VCaP (cell line): ENCODE measurements around the gene IFT25.

Experiments
- H3K27ac ChIP-seq: fragments of 450-650 bp; 2 replicates; pipeline ENCODE4 v1.5.1; 2017
- TF ChIP-seq, protein P1 (sequence below): fragments of 450-650 bp; conservative IDR thresholded peaks from 2 replicates; pipeline ENCODE4 v1.5.1; 2017; ENCODE audit warnings: mild to moderate bottlenecking, moderate library complexity

Gene IFT25

GRCh38 chr1:53938136-53938830 lies 7.2 kb downstream of the IFT25 start:
- TF ChIP-seq, protein P1, sequence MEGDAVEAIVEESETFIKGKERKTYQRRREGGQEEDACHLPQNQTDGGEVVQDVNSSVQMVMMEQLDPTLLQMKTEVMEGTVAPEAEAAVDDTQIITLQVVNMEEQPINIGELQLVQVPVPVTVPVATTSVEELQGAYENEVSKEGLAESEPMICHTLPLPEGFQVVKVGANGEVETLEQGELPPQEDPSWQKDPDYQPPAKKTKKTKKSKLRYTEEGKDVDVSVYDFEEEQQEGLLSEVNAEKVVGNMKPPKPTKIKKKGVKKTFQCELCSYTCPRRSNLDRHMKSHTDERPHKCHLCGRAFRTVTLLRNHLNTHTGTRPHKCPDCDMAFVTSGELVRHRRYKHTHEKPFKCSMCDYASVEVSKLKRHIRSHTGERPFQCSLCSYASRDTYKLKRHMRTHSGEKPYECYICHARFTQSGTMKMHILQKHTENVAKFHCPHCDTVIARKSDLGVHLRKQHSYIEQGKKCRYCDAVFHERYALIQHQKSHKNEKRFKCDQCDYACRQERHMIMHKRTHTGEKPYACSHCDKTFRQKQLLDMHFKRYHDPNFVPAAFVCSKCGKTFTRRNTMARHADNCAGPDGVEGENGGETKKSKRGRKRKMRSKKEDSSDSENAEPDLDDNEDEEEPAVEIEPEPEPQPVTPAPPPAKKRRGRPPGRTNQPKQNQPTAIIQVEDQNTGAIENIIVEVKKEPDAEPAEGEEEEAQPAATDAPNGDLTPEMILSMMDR: no peak
- no peak overlapping the region for H3K27ac ChIP-seq

GRCh38 chr1:53936430-53936829 lies 9.1 kb downstream of the IFT25 start:
- H3K27ac ChIP-seq: no peak overlapping the region
- TF ChIP-seq, protein P1: no peak

GRCh38 chr1:53934170-53934765 lies 11.2 kb downstream of the IFT25 start:
- no peak overlapping the region for H3K27ac ChIP-seq
- TF ChIP-seq, protein P1: no peak

DNA sequence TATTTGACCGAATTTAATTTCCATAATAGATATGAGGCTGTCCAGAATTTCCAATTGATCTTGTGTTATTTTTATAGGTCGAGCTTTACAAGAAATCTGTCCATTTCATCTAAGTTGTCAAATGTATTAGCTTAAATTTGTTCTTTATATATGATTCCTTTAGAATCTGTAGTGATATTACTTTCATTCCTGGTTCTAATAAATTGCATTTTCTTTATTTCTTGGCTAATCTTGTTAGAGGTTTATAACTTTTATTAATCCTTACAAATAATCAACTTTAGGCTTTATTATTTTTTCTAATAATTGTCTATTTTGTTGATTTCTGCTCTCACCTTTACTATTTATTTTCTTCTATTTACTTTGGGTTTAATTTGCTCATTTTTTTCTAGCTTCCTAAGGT lies 14.0 kb downstream of the IFT25 start:
- H3K27ac ChIP-seq: no peak overlapping the region
- TF ChIP-seq, protein P1: no peak

DNA sequence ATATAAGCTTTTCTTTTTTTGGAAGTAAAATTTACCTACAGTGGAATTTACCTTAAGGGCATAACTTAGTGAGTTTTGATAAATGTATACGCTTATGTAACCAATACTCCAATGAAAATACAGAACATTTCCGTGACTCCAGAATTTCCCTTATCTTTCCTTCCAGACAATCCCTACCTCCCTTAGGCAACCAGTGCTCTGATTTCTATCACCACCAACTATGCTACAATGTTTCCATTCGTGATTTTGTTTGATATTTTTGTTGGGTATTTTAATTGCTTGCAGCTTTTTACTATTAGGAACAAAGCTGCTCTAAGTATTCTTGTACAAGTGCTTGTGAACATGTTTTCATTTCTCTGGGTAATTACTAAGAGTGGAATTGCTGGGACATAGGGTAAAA lies 14.6 kb downstream of the IFT25 start:
- peak overlapping the region; percentile 73; the same call in 1 of the 2 replicates for H3K27ac ChIP-seq
- TF ChIP-seq, protein P1: no peak

DNA sequence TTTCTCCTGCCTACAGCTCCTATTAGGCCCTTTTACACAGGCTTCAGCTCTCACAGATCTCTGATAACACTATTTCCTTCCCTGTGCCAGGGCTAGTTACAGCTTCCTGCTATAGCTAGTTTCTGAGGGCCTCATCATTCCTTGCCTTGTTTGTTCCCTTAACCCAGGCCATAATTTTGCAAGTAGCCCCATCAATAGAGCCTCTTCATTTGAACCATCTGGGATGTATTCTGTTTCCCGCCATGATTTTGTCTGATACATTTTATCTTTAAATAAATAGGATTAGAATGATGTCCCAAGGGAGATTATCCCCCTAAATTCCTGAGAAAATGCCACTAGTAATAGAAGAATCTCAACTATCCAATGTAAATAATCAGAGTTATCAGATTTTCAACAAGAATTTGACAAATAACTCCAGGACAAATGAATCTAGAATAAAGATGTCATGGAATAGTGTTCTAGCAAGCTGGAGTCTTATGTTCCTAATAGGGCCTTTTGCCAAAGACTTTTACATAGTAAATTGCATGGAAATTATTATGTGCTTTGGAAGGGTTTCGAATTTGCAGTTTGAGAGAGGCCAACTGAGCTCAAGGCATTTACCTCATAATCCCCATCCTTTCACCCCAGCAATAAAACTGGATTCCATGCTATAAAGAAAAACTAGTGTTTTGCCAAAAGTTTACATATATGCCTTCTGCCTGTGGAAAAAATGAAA lies 16.1 kb downstream of the IFT25 start:
- peak overlapping the region; percentile 73 for H3K27ac ChIP-seq
- TF ChIP-seq, protein P1: no peak

DNA sequence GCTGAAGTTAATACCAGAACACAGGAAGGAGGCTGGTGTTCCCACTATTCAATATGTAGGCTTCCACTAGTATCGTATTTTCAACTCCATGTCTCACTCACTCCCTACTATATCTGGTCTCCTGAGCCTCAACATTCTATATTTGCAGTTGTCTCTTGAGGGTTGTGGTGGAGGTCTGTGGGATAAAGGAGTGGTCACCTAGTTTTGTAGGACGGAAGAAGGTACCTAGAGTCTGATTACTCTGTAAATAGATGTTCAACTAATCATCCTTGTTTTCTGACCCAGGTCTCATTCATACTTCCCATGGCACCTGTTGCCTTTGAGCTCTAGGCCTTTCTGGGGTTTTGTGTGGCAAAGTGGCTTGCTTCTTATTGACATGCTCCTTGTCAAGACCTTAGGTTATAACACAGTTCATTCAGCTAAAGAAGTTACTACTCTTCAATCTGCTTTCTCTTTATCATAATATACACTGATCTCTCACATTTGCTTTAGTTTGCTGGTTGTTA lies 18.1 kb downstream of the IFT25 start:
- TF ChIP-seq, protein P1: no peak
- no peak overlapping the region for H3K27ac ChIP-seq
